ENCODE results near the gene HNRNPH1.

Gene HNRNPH1

DNA sequence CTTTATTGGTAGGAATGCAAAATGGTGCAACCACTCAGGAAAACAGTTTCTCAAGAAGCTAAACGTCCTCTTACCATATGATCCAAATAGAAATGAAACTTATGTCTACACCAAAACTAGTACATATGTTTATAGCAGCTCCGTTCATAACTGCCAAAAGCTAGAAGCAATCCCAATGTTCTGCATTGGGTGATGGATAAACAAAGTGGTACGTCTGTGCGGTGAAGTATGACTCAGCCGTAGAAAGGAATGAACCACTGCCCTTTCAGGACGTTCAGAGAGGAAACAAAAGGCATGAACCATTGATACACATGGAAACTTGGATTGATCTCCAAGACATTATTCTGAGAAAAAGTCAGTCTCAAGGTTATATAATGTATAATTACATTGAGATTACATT is 27.6 kb downstream of the HNRNPH1 start:
- POLR2A ChIA-PET: interaction anchor here (0.6 kb wide), 1 partner anchor 26 kb away, joined by 4 read pairs; no protein-coding TSS in a partner anchor
- TF ChIP-seq, protein P1, sequence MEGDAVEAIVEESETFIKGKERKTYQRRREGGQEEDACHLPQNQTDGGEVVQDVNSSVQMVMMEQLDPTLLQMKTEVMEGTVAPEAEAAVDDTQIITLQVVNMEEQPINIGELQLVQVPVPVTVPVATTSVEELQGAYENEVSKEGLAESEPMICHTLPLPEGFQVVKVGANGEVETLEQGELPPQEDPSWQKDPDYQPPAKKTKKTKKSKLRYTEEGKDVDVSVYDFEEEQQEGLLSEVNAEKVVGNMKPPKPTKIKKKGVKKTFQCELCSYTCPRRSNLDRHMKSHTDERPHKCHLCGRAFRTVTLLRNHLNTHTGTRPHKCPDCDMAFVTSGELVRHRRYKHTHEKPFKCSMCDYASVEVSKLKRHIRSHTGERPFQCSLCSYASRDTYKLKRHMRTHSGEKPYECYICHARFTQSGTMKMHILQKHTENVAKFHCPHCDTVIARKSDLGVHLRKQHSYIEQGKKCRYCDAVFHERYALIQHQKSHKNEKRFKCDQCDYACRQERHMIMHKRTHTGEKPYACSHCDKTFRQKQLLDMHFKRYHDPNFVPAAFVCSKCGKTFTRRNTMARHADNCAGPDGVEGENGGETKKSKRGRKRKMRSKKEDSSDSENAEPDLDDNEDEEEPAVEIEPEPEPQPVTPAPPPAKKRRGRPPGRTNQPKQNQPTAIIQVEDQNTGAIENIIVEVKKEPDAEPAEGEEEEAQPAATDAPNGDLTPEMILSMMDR (IDR thresholded peaks at IDR 0.05; ENCODE audit: insufficient read depth, low read length, missing control alignments): no peak
- CTCF ChIA-PET: interaction anchor here (0.7 to 1.3 kb wide), 3 partner anchors 9 to 429 kb away, joined by 3 to 4 read pairs (median 4); no protein-coding TSS in a partner anchor
- no peak overlapping the region for H3K4me3 ChIP-seq (ENCODE audit: low read depth, low read length)
- no peak for DNase-seq (ENCODE audit: low read depth, low spot score)

DNA sequence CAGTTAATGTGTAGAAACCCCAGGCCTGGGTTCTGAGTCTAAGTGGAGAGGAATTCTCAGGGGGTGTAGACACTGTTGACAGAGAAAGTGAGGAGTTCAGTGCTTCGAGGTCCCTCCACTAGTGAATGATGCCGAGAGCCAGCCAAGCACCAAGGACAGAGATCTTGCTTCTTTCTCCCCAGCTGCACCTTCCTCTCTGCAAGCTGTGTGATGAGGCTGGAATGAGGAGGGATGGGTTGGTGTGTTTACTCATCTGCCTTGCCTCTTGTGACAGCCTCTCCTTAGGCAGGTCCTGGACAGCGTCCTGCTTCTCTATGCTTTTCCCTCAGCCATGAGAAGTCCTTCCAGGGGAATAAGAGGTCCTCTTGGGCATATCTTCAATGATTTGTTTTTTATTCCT is 35.3 kb downstream of the HNRNPH1 start:
- ChIA-PET CTCF (interaction anchor here (2.4 kb wide), 1 partner anchor 13 kb away, joined by 9 read pairs; no protein-coding TSS in a partner anchor), POLR2A (interaction anchor here (0.7 kb wide), 1 partner anchor 93 kb away, joined by 3 read pairs; no protein-coding TSS in a partner anchor)
- H3K4me3 ChIP-seq (ENCODE audit: low read depth, low read length): no peak overlapping the region
- TF ChIP-seq, protein P1 (IDR thresholded peaks at IDR 0.05; ENCODE audit: insufficient read depth, low read length, missing control alignments): no peak
- DNase-seq (ENCODE audit: low read depth, low spot score): no peak

DNA sequence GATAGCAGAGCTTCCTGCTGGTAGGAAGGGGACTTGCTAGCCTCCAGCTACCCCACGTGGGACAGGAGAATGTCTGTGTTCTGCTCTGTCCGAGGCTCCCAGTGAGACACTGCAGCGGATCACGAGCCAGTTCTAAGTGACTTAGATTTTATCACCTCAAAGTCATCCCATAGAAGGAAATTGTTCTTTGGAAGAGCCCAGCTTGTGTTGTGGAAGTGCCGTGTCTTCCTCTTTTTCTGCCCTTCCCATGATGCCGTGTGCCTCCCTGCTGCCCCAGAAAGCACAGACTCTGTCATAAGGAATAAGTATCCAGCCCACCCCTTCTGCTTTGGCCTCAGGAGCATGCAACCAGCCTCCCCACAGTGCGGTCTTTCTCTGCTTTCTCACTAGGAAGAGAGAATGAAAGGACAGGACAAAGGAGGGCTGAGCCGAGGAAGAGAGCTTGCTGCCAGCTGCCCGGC is 37.5 kb downstream of the HNRNPH1 start:
- CTCF ChIA-PET: interaction anchor here (0.9 to 2.4 kb wide), 2 partner anchors 10 to 11 kb away, joined by 4 to 9 read pairs; no protein-coding TSS in a partner anchor
- no peak overlapping the region for H3K4me3 ChIP-seq (ENCODE audit: low read depth, low read length)
- POLR2A ChIA-PET: interaction anchor here (0.7 kb wide), 1 partner anchor 38 kb away, joined by 3 read pairs; the partner anchor contains the start of gene HNRNPH1
- DNase-seq (ENCODE audit: low read depth, low spot score): no peak
- TF ChIP-seq, protein P1 (IDR thresholded peaks at IDR 0.05; ENCODE audit: insufficient read depth, low read length, missing control alignments): no peak

DNA sequence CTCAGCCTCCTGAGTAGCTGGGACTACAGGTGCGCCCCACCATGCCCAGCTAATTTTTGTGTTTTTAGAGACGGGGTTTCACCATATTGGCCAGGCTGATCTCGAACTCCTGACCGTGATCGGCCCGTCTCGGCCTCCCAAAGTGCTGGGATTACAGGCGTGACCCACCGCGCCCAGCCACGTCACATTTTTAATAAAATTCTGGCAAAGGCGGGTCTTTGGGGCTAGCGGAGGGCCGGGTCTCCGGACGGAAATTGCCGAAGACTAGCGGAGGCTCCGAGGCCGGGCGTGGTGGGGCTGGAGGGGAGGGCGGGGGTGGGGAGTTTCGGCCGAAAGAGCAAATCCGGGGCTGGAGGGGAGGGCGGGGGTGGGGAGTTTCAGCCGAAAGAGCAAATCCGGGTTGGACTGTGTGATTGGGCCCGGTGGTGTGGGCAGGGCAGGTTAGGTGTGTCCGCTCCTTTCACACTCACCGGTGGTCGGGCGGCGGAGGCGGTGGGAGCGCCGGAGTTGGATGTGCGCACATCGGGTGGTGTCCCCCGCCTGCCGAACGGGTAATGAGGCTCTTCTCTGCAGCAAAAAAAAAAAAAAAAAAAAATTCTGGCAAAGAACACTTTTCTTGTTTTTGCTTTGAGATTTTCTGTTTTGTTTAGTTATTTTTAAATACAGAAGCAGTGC is 46.0 kb downstream of the HNRNPH1 start:
- no peak for DNase-seq (ENCODE audit: low read depth, low spot score)
- ChIA-PET CTCF (no interaction called here), POLR2A (no interaction called here)
- TF ChIP-seq, protein P1 (IDR thresholded peaks at IDR 0.05; ENCODE audit: insufficient read depth, low read length, missing control alignments): no peak
- no peak overlapping the region for H3K4me3 ChIP-seq (ENCODE audit: low read depth, low read length)

DNA sequence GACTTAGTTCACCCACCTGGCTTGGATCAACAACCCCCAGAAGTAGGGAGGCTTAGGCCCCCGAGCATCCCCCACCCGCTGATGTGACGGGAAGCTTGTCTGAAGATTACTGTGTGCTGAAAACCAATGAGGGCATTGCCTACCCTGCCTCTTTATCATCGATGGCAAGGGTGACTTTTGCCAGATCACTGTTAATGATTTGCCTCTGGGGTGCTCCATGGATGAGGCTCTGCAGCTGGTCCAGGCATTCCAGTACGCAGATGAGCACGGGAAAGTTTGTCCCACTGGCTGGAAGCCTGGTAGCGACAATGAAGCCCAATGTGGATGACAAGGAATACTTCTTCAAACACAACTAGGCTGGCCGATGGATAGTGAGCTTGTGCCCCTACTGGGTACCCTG is 51.1 kb downstream of the HNRNPH1 start:
- POLR2A ChIA-PET: no interaction called here
- CTCF ChIA-PET: no interaction called here
- no peak for DNase-seq (ENCODE audit: low read depth, low spot score)
- H3K4me3 ChIP-seq (ENCODE audit: low read depth, low read length): no peak overlapping the region
- TF ChIP-seq, protein P1 (IDR thresholded peaks at IDR 0.05; ENCODE audit: insufficient read depth, low read length, missing control alignments): no peak

DNA sequence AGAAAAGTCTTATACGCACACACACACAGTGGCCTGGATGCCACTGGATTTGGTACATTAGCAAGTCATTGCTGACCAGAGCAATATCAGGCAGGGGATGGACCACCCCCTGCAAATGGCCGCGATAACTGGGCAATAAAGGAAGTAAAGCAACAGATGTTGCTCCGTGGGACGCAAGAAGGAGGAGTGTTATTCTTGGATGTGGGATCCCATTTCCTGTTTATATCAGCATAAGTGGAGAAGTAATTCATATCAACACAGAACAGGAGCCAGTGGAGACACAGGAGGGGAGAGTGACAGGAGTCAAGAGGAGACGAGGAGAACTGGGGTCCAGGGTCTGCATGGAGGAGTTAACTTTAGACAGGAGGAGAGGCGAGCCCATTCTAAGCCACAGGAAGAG is 54.8 kb downstream of the HNRNPH1 start:
- ChIA-PET CTCF (no interaction called here), POLR2A (no interaction called here)
- no peak overlapping the region for H3K4me3 ChIP-seq (ENCODE audit: low read depth, low read length)
- DNase-seq (ENCODE audit: low read depth, low spot score): no peak
- TF ChIP-seq, protein P1 (IDR thresholded peaks at IDR 0.05; ENCODE audit: insufficient read depth, low read length, missing control alignments): no peak
